HEK293 (cell line): Measurements from ENCODE around the gene MCAT.

ENCODE experiments used
- BCL11A ChIP-seq: fragments of 450-650 bp; formaldehyde crosslinking; IDR thresholded peaks from 2 replicates; pipeline ENCODE4 v1.5.1; 2016; ENCODE audit warnings: low read depth, missing biosample characterization, missing genetic modification characterization
- IKZF3 ChIP-seq: fragments of 450-650 bp; IDR thresholded peaks from 2 replicates; pipeline ENCODE4 v1.5.0; 2018; ENCODE audit warnings: missing biosample characterization, mild to moderate bottlenecking, missing genetic modification characterization, moderate library complexity
- KLF1 ChIP-seq: fragments of 450-650 bp; formaldehyde crosslinking; IDR thresholded peaks from 2 replicates; pipeline ENCODE4 v1.5.1; 2016; ENCODE audit warnings: missing biosample characterization, missing genetic modification characterization
- MYNN ChIP-seq: fragments of 450-650 bp; formaldehyde crosslinking; IDR thresholded peaks from 2 replicates; pipeline ENCODE4 v1.5.1; 2016; ENCODE audit warnings: missing biosample characterization, missing genetic modification characterization, borderline replicate concordance
- YY1 ChIP-seq: fragments of 450-650 bp; formaldehyde crosslinking; IDR thresholded peaks from 2 replicates; pipeline ENCODE4 v1.5.1; 2018; ENCODE audit warnings: missing biosample characterization, missing genetic modification characterization
- ZBTB7A ChIP-seq: fragments of 450-650 bp; formaldehyde crosslinking; IDR thresholded peaks from 2 replicates; pipeline ENCODE4 v1.5.1; 2016; ENCODE audit warnings: low read depth, missing biosample characterization, missing genetic modification characterization
- ZFP37 ChIP-seq: fragments of 450-650 bp; formaldehyde crosslinking; IDR thresholded peaks from 2 replicates; pipeline ENCODE4 v1.5.1; 2016; ENCODE audit warnings: missing biosample characterization, missing genetic modification characterization
- ZNF19 ChIP-seq: fragments of 450-650 bp; formaldehyde crosslinking; IDR thresholded peaks from 2 replicates; pipeline ENCODE4; 2016; ENCODE audit warnings: missing biosample characterization, missing genetic modification characterization, low read depth
- ZNF658 ChIP-seq: fragments of 450-650 bp; formaldehyde crosslinking; IDR thresholded peaks from 2 replicates; pipeline ENCODE4; 2016; ENCODE audit warnings: missing biosample characterization, missing genetic modification characterization
- TF ChIP-seq, protein P1 (sequence below): fragments of 450-650 bp; formaldehyde crosslinking; IDR thresholded peaks from 2 replicates; pipeline ENCODE4 v1.5.1; 2016; ENCODE audit warnings: missing biosample characterization, missing genetic modification characterization
- TF ChIP-seq, protein P2 (sequence below): sonication (generic); formaldehyde crosslinking; IDR thresholded peaks from 2 replicates; pipeline ENCODE4 v1.8.1; 2022; ENCODE audit warnings: mild to moderate bottlenecking, moderate library complexity, missing genetic modification reagents

DNA sequence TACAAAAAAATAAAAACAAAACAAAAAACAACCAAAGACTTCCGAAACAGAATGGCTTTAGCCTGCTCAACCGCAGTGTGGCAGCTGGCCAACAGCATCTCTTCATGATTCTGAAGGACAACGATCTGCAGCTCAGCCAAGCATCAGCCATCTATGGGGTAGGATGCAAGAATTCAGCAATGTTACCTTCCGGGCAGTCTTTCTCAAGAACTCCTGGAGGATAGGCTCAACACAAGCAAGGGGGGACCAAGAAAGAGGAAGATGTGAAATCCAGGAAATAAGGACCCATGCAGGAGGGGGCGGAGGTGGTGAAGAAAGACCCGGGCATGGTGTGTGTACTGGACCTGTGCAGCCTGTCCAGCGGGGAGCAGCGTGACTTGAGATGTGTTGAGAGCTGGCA, 4.6 kb upstream of the MCAT start:
- TF ChIP-seq, protein P1, sequence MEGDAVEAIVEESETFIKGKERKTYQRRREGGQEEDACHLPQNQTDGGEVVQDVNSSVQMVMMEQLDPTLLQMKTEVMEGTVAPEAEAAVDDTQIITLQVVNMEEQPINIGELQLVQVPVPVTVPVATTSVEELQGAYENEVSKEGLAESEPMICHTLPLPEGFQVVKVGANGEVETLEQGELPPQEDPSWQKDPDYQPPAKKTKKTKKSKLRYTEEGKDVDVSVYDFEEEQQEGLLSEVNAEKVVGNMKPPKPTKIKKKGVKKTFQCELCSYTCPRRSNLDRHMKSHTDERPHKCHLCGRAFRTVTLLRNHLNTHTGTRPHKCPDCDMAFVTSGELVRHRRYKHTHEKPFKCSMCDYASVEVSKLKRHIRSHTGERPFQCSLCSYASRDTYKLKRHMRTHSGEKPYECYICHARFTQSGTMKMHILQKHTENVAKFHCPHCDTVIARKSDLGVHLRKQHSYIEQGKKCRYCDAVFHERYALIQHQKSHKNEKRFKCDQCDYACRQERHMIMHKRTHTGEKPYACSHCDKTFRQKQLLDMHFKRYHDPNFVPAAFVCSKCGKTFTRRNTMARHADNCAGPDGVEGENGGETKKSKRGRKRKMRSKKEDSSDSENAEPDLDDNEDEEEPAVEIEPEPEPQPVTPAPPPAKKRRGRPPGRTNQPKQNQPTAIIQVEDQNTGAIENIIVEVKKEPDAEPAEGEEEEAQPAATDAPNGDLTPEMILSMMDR (tag by site-specific recombination), result no peak
- TF ChIP-seq ZBTB7A (tag by site-specific recombination), result no peak
- TF ChIP-seq ZNF658 (tag by site-specific recombination), result no peak
- no peak for TF ChIP-seq BCL11A (tag by site-specific recombination)
- TF ChIP-seq IKZF3 (tag by site-specific recombination), result no peak
- TF ChIP-seq ZFP37, result no peak
- TF ChIP-seq KLF1, result no peak
- TF ChIP-seq MYNN (tag by site-specific recombination), result no peak
- TF ChIP-seq ZNF19 (tag by site-specific recombination), result no peak
- no peak for TF ChIP-seq YY1 (tag by site-specific recombination)
- TF ChIP-seq, protein P2, sequence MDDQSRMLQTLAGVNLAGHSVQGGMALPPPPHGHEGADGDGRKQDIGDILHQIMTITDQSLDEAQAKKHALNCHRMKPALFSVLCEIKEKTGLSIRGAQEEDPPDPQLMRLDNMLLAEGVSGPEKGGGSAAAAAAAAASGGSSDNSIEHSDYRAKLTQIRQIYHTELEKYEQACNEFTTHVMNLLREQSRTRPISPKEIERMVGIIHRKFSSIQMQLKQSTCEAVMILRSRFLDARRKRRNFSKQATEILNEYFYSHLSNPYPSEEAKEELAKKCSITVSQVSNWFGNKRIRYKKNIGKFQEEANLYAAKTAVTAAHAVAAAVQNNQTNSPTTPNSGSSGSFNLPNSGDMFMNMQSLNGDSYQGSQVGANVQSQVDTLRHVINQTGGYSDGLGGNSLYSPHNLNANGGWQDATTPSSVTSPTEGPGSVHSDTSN (CRISPR knock-in tag), result no peak
